Measurements from ENCODE around the gene LITAFD. TPM values are rescaled to one million over a fixed set of nuclear protein-coding genes. Genes with fewer than 3 reads are reported as not detected.

The LITAFD gene
- total and polyA plus RNA-seq, 4 donors = not detected

DNA sequence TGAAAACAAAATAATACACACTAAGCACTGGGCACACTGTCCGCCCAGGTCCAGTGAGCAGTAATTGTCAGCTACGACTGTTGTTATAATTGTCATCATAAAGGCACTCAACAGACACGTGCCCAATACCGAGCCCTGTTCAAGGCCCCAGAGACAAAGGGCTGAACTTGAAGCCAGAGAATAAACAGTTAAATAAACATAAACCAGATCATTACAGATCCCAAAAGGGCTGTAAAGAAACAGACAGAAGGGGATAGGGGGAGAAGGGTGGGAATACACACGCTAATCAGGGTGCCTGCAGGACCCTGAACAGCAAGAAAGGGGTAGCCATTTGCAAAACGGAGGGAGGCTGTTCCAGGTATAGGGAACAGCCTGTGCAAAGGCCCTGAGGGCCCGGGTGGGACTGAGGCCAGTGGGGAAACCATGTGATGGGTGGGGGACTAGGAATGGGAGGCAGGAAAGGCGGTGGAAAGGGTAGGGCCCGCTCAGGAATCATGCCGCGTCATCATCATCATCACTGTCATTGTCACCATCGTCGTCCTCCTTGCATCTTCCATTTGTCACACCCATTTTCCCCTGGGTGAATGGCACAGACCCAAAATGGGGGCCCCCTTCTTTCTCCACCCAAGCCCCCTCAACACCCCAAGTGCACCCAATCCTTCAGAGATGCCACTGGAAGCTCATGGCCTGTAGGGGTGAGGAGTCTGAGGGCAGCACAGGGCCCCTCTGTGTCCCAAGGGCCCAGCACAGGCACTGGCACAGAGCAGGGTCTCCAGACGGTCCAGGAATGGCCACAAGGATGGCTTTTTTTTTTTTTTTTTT, 19.6 kb upstream of the LITAFD start:
- Histone ChIP-seq H3K9ac (ENCODE audit: insufficient read depth in 1 of 2, low read length in 2 of 2) (no peak overlapping the region), H3K9me3 (ENCODE audit: control insufficient read depth in 4 of 4, insufficient read depth in 3 of 4, low read length in 3 of 4) (no peaks in the 10 kb centered on the region), H3K27me3 (ENCODE audit: control insufficient read depth in 3 of 3, insufficient read depth in 3 of 3, low read length in 2 of 3) (no peaks in the 10 kb centered on the region), H3K4me1 (ENCODE audit: control insufficient read depth in 5 of 5, insufficient read depth in 5 of 5, low read length in 5 of 5) (peaks cover 0 to 51% (median 13%) of the 10 kb centered on the region in 5 donors), H3K36me3 (ENCODE audit: control insufficient read depth in 4 of 4, insufficient read depth in 4 of 4, low read length in 4 of 4) (peaks cover 0 to 18% (median 12%) of the 10 kb centered on the region in 4 donors), H3K4me3 (no peak overlapping the region), H3K27ac (ENCODE audit: low read depth in 1 of 2, low read length in 1 of 2) (peak overlapping the region in 1 of 2 donors; percentile 75)
- ATAC-seq (ENCODE audit: insufficient read depth, low FRiP score) (no peak), DNase-seq (no peak)
- TF ChIP-seq, protein P1, sequence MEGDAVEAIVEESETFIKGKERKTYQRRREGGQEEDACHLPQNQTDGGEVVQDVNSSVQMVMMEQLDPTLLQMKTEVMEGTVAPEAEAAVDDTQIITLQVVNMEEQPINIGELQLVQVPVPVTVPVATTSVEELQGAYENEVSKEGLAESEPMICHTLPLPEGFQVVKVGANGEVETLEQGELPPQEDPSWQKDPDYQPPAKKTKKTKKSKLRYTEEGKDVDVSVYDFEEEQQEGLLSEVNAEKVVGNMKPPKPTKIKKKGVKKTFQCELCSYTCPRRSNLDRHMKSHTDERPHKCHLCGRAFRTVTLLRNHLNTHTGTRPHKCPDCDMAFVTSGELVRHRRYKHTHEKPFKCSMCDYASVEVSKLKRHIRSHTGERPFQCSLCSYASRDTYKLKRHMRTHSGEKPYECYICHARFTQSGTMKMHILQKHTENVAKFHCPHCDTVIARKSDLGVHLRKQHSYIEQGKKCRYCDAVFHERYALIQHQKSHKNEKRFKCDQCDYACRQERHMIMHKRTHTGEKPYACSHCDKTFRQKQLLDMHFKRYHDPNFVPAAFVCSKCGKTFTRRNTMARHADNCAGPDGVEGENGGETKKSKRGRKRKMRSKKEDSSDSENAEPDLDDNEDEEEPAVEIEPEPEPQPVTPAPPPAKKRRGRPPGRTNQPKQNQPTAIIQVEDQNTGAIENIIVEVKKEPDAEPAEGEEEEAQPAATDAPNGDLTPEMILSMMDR (IDR thresholded peaks at IDR 0.05; ENCODE audit: control extremely low read depth, extremely low read depth) = no peak
- WGBS, 2 donors = 75 to 91% methylated on average over 14 of the region's 14 CpGs

DNA sequence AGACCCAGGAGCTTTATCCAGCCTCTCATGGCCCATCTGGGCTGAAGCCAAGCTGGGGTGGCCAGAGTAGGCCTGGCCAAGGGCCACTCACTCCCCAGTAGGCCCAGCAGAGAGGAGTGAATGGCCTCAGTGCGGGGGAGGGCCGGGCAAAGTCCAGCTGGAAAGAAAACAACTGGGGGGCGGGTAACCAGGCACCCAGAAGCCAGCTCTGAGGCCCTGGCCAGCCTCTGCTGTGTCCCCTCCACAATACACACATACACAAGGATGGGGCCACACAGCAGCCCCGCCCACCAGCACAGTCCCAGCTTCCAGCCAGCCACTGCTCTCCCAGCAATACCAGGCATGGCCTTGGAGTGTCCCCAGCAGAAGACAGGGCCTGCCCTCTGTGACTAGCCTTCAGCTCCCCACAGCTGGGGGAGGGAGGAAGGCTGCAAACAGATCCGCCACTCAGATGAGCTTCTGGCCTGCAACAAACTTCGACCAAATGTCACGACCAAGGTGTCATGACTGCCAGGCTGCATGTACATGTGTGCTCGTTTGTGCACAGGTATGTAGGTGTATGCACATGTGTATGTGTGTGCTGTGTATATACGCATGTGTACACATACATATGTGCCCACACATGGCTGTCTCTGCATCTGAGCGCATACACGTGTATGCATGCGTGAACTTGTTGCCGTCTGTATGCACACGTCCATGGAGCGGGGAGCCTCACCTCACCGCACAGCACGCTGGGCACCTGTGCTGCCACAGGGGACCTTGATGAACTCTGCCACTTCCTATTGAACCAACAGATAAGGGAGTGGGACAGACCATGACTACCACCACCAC, 18.3 kb upstream of the LITAFD start:
- no peak for DNase-seq

DNA sequence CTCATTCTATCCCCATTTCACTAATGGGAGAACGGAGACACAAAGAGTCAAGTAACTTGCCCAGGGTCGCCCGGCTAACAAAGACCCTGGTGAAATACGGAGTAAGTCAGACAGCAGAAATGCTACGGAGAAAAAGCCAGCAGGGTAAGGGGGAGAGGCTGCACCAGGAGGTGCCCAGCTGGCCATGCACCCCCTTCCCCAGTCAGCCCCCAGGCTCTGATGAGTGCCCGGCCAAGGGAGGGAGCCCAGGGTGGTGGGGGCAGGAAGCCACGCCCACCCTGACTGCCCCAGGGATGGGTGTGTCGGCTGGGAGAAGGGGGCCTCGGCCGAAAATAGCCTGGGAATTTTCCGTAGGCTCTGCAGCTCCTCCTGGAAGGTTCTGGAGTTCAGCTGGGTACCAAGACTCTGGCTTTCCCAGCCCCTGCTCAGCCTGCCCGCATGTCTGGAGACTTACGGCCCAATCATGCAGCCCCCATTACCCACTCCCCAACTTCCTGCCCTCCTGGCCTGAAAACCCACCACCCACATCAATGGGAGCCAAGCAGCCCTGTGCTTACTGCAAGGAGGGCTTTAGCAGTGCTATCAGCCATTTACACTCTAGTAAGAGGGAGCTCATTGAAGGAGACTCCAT, 17.6 kb upstream of the LITAFD start:
- Histone ChIP-seq H3K4me3 (no peak overlapping the region), H3K9me3 (ENCODE audit: control insufficient read depth in 4 of 4, insufficient read depth in 3 of 4, low read length in 3 of 4) (no peaks in the 10 kb centered on the region), H3K27me3 (ENCODE audit: control insufficient read depth in 3 of 3, insufficient read depth in 3 of 3, low read length in 2 of 3) (no peaks in the 10 kb centered on the region), H3K27ac (ENCODE audit: low read depth in 1 of 2, low read length in 1 of 2) (peak overlapping the region in 1 of 2 donors; percentile 75), H3K36me3 (ENCODE audit: control insufficient read depth in 4 of 4, insufficient read depth in 4 of 4, low read length in 4 of 4) (peaks cover 0 to 6% (median 1%) of the 10 kb centered on the region in 4 donors), H3K4me1 (ENCODE audit: control insufficient read depth in 5 of 5, insufficient read depth in 5 of 5, low read length in 5 of 5) (peaks cover 0 to 42% (median 18%) of the 10 kb centered on the region in 5 donors), H3K9ac (ENCODE audit: insufficient read depth in 1 of 2, low read length in 2 of 2) (no peak overlapping the region)
- ATAC-seq (ENCODE audit: insufficient read depth, low FRiP score) (no peak), DNase-seq (no peak)
- TF ChIP-seq, protein P1 (IDR thresholded peaks at IDR 0.05; ENCODE audit: control extremely low read depth, extremely low read depth) = no peak
- 53 to 68% methylated on average over 13 of the region's 13 CpGs for WGBS, 2 donors

More for the DNA sequence above, 18.3 kb upstream of the LITAFD start:
- Histone ChIP-seq H3K9me3 (ENCODE audit: control insufficient read depth in 4 of 4, insufficient read depth in 3 of 4, low read length in 3 of 4) (no peaks in the 10 kb centered on the region), H3K4me1 (ENCODE audit: control insufficient read depth in 5 of 5, insufficient read depth in 5 of 5, low read length in 5 of 5) (peaks cover 0 to 45% (median 13%) of the 10 kb centered on the region in 5 donors), H3K27ac (ENCODE audit: low read depth in 1 of 2, low read length in 1 of 2) (peak overlapping the region in 1 of 2 donors; percentile 75), H3K36me3 (ENCODE audit: control insufficient read depth in 4 of 4, insufficient read depth in 4 of 4, low read length in 4 of 4) (peaks cover 0 to 9% (median 5%) of the 10 kb centered on the region in 4 donors), H3K9ac (ENCODE audit: insufficient read depth in 1 of 2, low read length in 2 of 2) (no peak overlapping the region), H3K27me3 (ENCODE audit: control insufficient read depth in 3 of 3, insufficient read depth in 3 of 3, low read length in 2 of 3) (no peaks in the 10 kb centered on the region), H3K4me3 (no peak overlapping the region)
- 73 to 79% methylated on average over 17 of the region's 17 CpGs for WGBS, 2 donors
- TF ChIP-seq, protein P1 (IDR thresholded peaks at IDR 0.05; ENCODE audit: control extremely low read depth, extremely low read depth) = no peak
- no peak for ATAC-seq (ENCODE audit: insufficient read depth, low FRiP score)
